Fibroblast of skin of right quadriceps (primary cell): ENCODE results near the gene LRRC8E.

Source experiments
- DNase-seq: peaks from one replicate; pipeline ENCODE4 v3.0.0-alpha.2; 2013

The LRRC8E gene

GRCh38 chr19:7933828-7934725 lies 45.8 kb downstream of the LRRC8E start:
- no peak for DNase-seq

GRCh38 chr19:7934766-7935165 lies 46.5 kb downstream of the LRRC8E start:
- no peak for DNase-seq

- DNase-seq, result no peak
Measured at GRCh38 chr19:7940841-7941240, 52.5 kb downstream of the LRRC8E start.

GRCh38 chr19:7941895-7942596 lies 53.7 kb downstream of the LRRC8E start:
- DNase-seq, result no peak

DNA sequence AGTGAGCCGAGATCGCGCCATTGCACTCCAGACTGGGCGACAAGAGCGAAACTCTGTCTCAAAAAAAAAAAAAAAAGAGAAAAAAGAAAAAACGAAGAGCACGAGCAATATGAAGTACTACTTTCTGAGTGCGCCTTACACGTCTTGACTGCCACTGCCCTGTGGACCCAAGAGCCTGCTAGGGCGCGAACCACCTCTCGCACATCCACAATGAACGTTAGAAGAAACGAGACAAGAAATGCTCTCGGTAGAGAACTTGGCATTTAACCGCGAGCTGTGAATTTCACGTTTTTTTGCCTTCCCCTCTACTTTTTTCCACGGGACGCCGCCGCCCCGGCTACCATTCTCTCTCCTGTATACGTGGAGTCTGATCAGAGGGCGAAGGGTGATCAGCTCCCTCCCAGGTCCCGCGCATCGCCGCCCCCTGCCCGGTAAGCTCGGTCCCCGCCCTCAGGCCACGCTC lies 54.7 kb downstream of the LRRC8E start:
- no peak for DNase-seq

GRCh38 chr19:7943444-7944176 lies 55.3 kb downstream of the LRRC8E start, which contains the start of gene TIMM44:
TIMM44 (minus strand) TSS chr19:7943666; CDS start chr19:7943651, 15 bp downstream.
- DNase-seq, result peak; percentile 100

- DNase-seq, result peak; percentile 93
Measured at GRCh38 chr19:7944177-7944761, 56.0 kb downstream of the LRRC8E start.

GRCh38 chr19:7947939-7948338 lies 59.6 kb downstream of the LRRC8E start:
- no peak for DNase-seq
